Endothelial cell of umbilical vein (primary cell): ENCODE results near the gene KCNJ4. TPM values are rescaled to one million over a fixed set of nuclear protein-coding genes. Genes with fewer than 3 reads are reported as not detected.
"Not testable (repeated sequence)": the region's sequence is repeated elsewhere in the genome, so short reads cannot be mapped to it uniquely, and the experiment has no call there.

Experiments
- BruUV-seq: library from RNA; stranded (reverse); fragments of 400-500 nt; replicated peaks from 2 replicates; lab custom pipeline; 2021; lab: Mats Ljungman, UMichigan
- CTCF ChIA-PET: fragments of 300-600, 350-600 bp; sonication (Branson Sonifier 250); formaldehyde crosslinking; loops from one replicate; lab custom pipeline; 2021; ENCODE audit warnings: antibody characterized with exemption, inconsistent platforms; lab: Charles Lee
- POLR2A ChIA-PET: fragments of 300-600, 350-600 bp; sonication (Branson Sonifier 250); formaldehyde crosslinking; loops from one replicate; lab custom pipeline; 2021; ENCODE audit warnings: antibody characterized with exemption, inconsistent platforms; lab: Charles Lee
- DNase-seq: peaks from one replicate; pipeline ENCODE4 v3.0.0-alpha.2; 2011; ENCODE audit warnings: low read depth, low spot score
- FAIRE-seq: peaks from 2 replicates; lab custom pipeline; 2011; peaks lifted over from hg19 to GRCh38; lab: Jason Lieb, UNC
- H2AFZ ChIP-seq: 2 replicates; pipeline ENCODE4 v1.6.0; 2012; ENCODE audit warnings: low read depth, low read length, control low read depth, inconsistent platforms
- H3K27ac ChIP-seq: 2 replicates; pipeline ENCODE4 v1.5.1; 2011; ENCODE audit warnings: low read depth, mild to moderate bottlenecking, control low read depth, low read length, moderate library complexity; ENCODE audit not compliant: insufficient read depth
- H3K27me3 ChIP-seq, 2 experiments: 2 replicates each; pipeline versions ENCODE4 v1.6.0 to v1.6.1; 2011; ENCODE audit warnings: low read length in 2 of 2, mixed read lengths in 1 of 2; ENCODE audit not compliant: control insufficient read depth in 2 of 2, insufficient read depth in 2 of 2
- H3K36me3 ChIP-seq, 2 experiments: 2 replicates in 1 of 2; 3 replicates in 1 of 2; pipeline ENCODE4 v1.5.1; 2011; ENCODE audit warnings: low read length in 2 of 2, mild to moderate bottlenecking in 1 of 2, moderate library complexity in 1 of 2; ENCODE audit not compliant: control insufficient read depth in 2 of 2, insufficient read depth in 2 of 2; ENCODE audit errors: extremely low read depth in 1 of 2
- H3K4me1 ChIP-seq: 3 replicates; pipeline ENCODE4 v1.5.1; 2011; ENCODE audit warnings: mild to moderate bottlenecking, low read length; ENCODE audit not compliant: control insufficient read depth, insufficient read depth; ENCODE audit errors: extremely low read depth
- H3K4me2 ChIP-seq: 2 replicates; pipeline ENCODE4 v1.6.1; 2011; ENCODE audit warnings: low read length, control low read depth, mixed read lengths; ENCODE audit not compliant: insufficient read depth
- H3K4me3 ChIP-seq, 3 experiments: fragments of 200-600 bp in 1 of 3; sonication (generic), shearing (Covaris generic) in 1 of 3; replicated peaks in 1 of 3; 2 replicates each; pipeline ENCODE4 v1.5.1; 2011 to 2016; ENCODE audit warnings: control low read depth in 3 of 3, low read length in 3 of 3, mild to moderate bottlenecking in 2 of 3, inconsistent platforms in 1 of 3, low read depth in 1 of 3, moderate library complexity in 1 of 3; ENCODE audit not compliant: insufficient read depth in 1 of 3
- H3K79me2 ChIP-seq: 2 replicates; pipeline ENCODE4 v1.6.0; 2012; ENCODE audit warnings: low read length, inconsistent platforms; ENCODE audit not compliant: control insufficient read depth, insufficient read depth
- H3K9ac ChIP-seq: replicated peaks from 2 replicates; pipeline ENCODE3; 2011; ENCODE audit warnings: low read length, control low read depth; ENCODE audit not compliant: insufficient read depth; ENCODE audit errors: extremely low read depth
- H3K9me1 ChIP-seq: replicated peaks from 3 replicates; pipeline ENCODE4 v1.6.0; 2011; ENCODE audit warnings: mild to moderate bottlenecking, low read length; ENCODE audit not compliant: control insufficient read depth, insufficient read depth; ENCODE audit errors: extremely low read depth
- H3K9me3 ChIP-seq: replicated peaks from 2 replicates; pipeline ENCODE4 v1.5.1; 2012; ENCODE audit warnings: low read length, inconsistent platforms; ENCODE audit not compliant: control insufficient read depth, insufficient read depth
- H4K20me1 ChIP-seq: replicated peaks from 2 replicates; pipeline ENCODE3; 2011; ENCODE audit warnings: mild to moderate bottlenecking, low read length; ENCODE audit not compliant: control insufficient read depth, insufficient read depth; ENCODE audit errors: extremely low read depth
- CTCF ChIP-seq, 2 donors: IDR thresholded peaks; 1 replicate in 1 of 2; 2 replicates in 1 of 2; pipeline ENCODE4 v1.5.1; 2011; ENCODE audit warnings: low read length in 2 of 2, mild to moderate bottlenecking in 2 of 2, moderate library complexity in 2 of 2, control low read depth in 1 of 2, inconsistent platforms in 1 of 2, low read depth in 1 of 2; ENCODE audit not compliant: insufficient read depth in 1 of 2; ENCODE audit errors: extremely low read depth in 1 of 2
- EZH2 ChIP-seq: IDR thresholded peaks from 2 replicates; pipeline ENCODE4 v1.6.1; 2012; ENCODE audit warnings: borderline replicate concordance, low read depth, mild to moderate bottlenecking, moderate library complexity, low read length, inconsistent platforms; ENCODE audit not compliant: severe bottlenecking
- FOS ChIP-seq: IDR thresholded peaks from 2 replicates; pipeline ENCODE4 v1.6.1; 2011; ENCODE audit warnings: mild to moderate bottlenecking, low read length, moderate library complexity, borderline replicate concordance; ENCODE audit not compliant: insufficient read depth
- GATA2 ChIP-seq: IDR thresholded peaks from 2 replicates; pipeline ENCODE4 v1.7.0; 2011; ENCODE audit warnings: low read depth, mild to moderate bottlenecking, moderate library complexity, mixed read lengths, low read length; ENCODE audit not compliant: insufficient read length, insufficient read depth
- JUN ChIP-seq: IDR thresholded peaks from 2 replicates; pipeline ENCODE4 v1.6.1; 2011; ENCODE audit warnings: borderline replicate concordance, low read depth; ENCODE audit not compliant: insufficient read length, insufficient read depth
- MYC ChIP-seq: IDR thresholded peaks from one replicate; pipeline ENCODE4 v1.6.1; 2011; ENCODE audit warnings: mild to moderate bottlenecking, low read depth, low read length
- POLR2A ChIP-seq: IDR thresholded peaks from 2 replicates; pipeline ENCODE4 v1.6.1; 2012; ENCODE audit warnings: low read depth, mild to moderate bottlenecking, control low read depth, low read length
- POLR2AphosphoS5 ChIP-seq: IDR thresholded peaks from 2 replicates; pipeline ENCODE4 v1.6.1; 2012; ENCODE audit warnings: low read depth, mild to moderate bottlenecking, control low read depth, low read length, moderate library complexity; ENCODE audit not compliant: insufficient read depth
- dilution Hi-C: fragments of 300-500 bp; cut with MboI; formaldehyde crosslinking; loops from one replicate; pipeline ENCODE4 v1.15.0; 2019; ENCODE audit warnings: low sequenced_read_pairs; ENCODE audit not compliant: extremely low pct_ligation_motif_present
- intact Hi-C: fragments of 100-400 bp; cut with micrococcal nuclease; formaldehyde crosslinking; loops from one replicate; pipeline ENCODE4 v1.10.0; 2022
- polyA plus RNA-seq, 4 experiments: library from polyadenylated mRNA; depleted of rRNA in 3 of 4; stranded (reverse) in 3 of 4; unstranded in 1 of 4; fragments of >200 nt; gene quantifications; 2 replicates each; pipeline versions ENCODE4 v1.2.1 to v1.2.3, GENCODE V29; 2011 to 2012; ENCODE audit warnings: missing spikeins in 1 of 4
- total RNA-seq: library from RNA; stranded (reverse); gene quantifications from 2 replicates; pipeline ENCODE4 v1.2.3, GENCODE V29; 2021
- TF ChIP-seq, protein P1 (sequence below): IDR thresholded peaks from 2 replicates; pipeline ENCODE4 v1.6.1; 2011; ENCODE audit not compliant: insufficient read depth, insufficient read length

KCNJ4 gene
- total and polyA plus RNA-seq, 2 donors (not counting 3 experiments of a cell fraction or from before 2014, with no cell fraction given), result not detected

GRCh38 chr22:38471237-38471636 lies 16.2 kb upstream of the KCNJ4 start:
- Histone ChIP-seq H3K4me2 (no peak overlapping the region), H2AFZ (no peak overlapping the region), H4K20me1 (no peaks in the 10 kb centered on the region), H3K27me3 (no peaks in the 10 kb centered on the region), H3K9me3 (no peaks in the 10 kb centered on the region), H3K27ac (no peak overlapping the region), H3K9me1 (no peaks in the 10 kb centered on the region), H3K4me1 (peaks cover 13% of the 10 kb centered on the region), H3K4me3 (no peak overlapping the region), H3K9ac (no peak overlapping the region), H3K36me3 (no peaks in the 10 kb centered on the region), H3K79me2 (peaks cover 2% of the 10 kb centered on the region)
- ChIA-PET POLR2A (no interaction called here), CTCF (interaction anchor here (1.3 kb wide), 1 partner anchor 419 kb away, joined by 3 read pairs; no protein-coding TSS in a partner anchor)
- intact Hi-C loops, result no loop called here
- BruUV-seq, result no TSS peak
- DNase-seq, result no peak
- dilution Hi-C loops, result no loop called here
- TF ChIP-seq POLR2AphosphoS5 (no peak), JUN (no peak), GATA2 (no peak), CTCF (IDR thresholded peaks at IDR 0.05; ENCODE audit: extremely low read depth in 1 of 2, insufficient read depth in 1 of 2, low read depth in 1 of 2, low read length in 2 of 2) (no peak), FOS (no peak), MYC (no peak), EZH2 (no peak), POLR2A (no peak)
- TF ChIP-seq, protein P1, sequence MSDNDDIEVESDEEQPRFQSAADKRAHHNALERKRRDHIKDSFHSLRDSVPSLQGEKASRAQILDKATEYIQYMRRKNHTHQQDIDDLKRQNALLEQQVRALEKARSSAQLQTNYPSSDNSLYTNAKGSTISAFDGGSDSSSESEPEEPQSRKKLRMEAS, result no peak
- FAIRE-seq, result no peak

DNA sequence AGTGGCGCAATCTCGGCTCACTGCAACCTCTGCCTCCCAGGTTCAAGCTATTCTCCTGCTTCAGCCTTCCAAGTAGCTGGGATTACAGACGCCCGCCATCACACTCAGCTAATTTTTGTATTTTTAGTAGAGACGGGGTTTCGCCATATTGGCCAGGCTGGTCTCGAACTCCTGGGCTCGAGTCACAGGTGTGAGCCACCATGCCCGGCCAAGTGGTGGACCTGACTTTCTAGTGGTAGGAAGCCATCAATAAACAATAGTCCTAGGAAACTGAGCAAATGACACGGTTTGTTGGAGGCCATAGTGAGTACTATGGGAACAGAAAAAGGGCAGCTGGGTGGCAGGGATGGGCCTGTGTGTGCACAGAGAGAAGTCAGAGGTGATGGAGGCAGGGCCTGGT lies 15.2 kb upstream of the KCNJ4 start:
- H3K36me3 ChIP-seq, DNase-seq, H3K79me2 ChIP-seq, H4K20me1 ChIP-seq, BruUV-seq, dilution Hi-C loops, H3K4me3 ChIP-seq, H3K27ac ChIP-seq, H3K9ac ChIP-seq, POLR2A ChIA-PET, H3K9me3 ChIP-seq, H3K9me1 ChIP-seq, intact Hi-C loops, H3K27me3 ChIP-seq, FAIRE-seq, H2AFZ ChIP-seq, H3K4me2 ChIP-seq: not testable (repeated sequence)
- peaks cover 13% of the 10 kb centered on the region for H3K4me1 ChIP-seq
- CTCF ChIA-PET, result interaction anchor here (0.6 kb wide), 1 partner anchor 396 kb away, joined by 3 read pairs; no protein-coding TSS in a partner anchor
